Astrocyte (in vitro differentiated cells and primary cell): Measurements from ENCODE around the gene DIP2B.

Source experiments
- EZH2 ChIP-seq: IDR thresholded peaks from 2 replicates; pipeline ENCODE4 v1.6.1; 2012; ENCODE audit warnings: mild to moderate bottlenecking, low read length, inconsistent platforms; ENCODE audit not compliant: insufficient read depth
- TF ChIP-seq, protein P1 (sequence below): IDR thresholded peaks from 2 replicates; pipeline ENCODE4 v1.5.1; 2011; ENCODE audit warnings: low read depth, mild to moderate bottlenecking, inconsistent platforms, low read length, moderate library complexity; ENCODE audit not compliant: insufficient read depth

DNA sequence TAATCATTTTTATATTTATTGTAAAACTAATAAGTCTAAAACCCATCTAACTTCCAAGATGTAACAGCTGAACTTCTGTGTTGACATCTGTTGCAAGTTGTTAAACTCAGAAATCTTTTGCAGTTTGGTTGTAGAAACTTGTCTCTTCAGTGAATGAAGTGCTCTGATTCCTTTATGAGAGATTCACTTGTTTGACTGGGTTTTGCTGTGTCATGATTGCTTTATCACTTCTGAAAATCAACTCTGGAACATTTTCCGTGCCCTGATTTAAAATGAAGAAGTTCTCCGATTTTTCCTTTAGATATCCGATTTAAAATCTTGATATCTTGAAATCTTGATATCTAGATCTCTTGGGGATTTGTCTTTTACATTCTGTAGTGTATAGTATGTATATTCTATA lies 65.1 kb downstream of the DIP2B start:
- TF ChIP-seq, protein P1, sequence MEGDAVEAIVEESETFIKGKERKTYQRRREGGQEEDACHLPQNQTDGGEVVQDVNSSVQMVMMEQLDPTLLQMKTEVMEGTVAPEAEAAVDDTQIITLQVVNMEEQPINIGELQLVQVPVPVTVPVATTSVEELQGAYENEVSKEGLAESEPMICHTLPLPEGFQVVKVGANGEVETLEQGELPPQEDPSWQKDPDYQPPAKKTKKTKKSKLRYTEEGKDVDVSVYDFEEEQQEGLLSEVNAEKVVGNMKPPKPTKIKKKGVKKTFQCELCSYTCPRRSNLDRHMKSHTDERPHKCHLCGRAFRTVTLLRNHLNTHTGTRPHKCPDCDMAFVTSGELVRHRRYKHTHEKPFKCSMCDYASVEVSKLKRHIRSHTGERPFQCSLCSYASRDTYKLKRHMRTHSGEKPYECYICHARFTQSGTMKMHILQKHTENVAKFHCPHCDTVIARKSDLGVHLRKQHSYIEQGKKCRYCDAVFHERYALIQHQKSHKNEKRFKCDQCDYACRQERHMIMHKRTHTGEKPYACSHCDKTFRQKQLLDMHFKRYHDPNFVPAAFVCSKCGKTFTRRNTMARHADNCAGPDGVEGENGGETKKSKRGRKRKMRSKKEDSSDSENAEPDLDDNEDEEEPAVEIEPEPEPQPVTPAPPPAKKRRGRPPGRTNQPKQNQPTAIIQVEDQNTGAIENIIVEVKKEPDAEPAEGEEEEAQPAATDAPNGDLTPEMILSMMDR = no peak
- no peak for TF ChIP-seq EZH2
